Fibroblast of upper back skin (primary cell): ENCODE measurements around the gene SELENOS.
A peak's percentile ranks its signal among the peaks of the same experiment; 100 is the strongest.
"Not testable (repeated sequence)": the region's sequence is repeated elsewhere in the genome, so short reads cannot be mapped to it uniquely, and the experiment has no call there.

Experiments
- DNase-seq: peaks from one replicate; pipeline ENCODE4 v3.0.0-alpha.2; 2013

SELENOS gene

DNA sequence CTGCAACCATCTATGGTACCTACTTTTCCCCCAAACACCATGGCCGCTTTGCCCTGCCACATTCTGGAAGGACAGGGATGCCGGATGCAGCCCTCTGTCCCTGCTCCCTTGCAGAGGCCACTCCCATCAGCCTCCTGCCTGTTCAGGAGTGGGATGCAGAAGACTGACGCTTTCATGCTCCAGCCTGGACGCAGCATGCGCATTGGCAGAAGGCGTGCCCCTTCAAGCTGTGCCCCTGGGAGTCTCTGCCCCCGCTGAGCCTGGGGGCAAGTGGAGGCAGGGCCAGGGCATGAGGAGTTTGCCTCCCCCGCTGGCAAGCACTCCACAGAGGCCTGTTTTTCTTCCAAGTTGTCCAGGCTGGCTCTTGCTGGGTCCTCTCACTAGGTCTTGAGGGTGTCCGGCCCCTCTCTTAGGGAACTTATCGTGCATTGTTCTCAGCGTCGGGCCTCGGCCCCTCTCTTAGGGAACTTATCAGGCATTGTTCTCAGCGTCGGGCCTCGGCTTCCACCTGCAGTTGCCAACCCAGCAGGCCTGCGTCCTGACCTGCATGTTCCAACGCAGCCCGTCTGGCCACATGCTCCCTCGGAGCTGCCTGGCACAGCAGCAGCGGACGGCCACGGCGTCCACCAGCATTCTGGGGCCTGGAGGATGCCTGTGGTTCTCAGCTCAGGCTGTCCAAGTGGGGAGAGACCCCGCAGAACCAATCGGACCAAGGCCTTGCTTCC lies 32.3 kb upstream of the SELENOS start:
- no peak for DNase-seq

DNA sequence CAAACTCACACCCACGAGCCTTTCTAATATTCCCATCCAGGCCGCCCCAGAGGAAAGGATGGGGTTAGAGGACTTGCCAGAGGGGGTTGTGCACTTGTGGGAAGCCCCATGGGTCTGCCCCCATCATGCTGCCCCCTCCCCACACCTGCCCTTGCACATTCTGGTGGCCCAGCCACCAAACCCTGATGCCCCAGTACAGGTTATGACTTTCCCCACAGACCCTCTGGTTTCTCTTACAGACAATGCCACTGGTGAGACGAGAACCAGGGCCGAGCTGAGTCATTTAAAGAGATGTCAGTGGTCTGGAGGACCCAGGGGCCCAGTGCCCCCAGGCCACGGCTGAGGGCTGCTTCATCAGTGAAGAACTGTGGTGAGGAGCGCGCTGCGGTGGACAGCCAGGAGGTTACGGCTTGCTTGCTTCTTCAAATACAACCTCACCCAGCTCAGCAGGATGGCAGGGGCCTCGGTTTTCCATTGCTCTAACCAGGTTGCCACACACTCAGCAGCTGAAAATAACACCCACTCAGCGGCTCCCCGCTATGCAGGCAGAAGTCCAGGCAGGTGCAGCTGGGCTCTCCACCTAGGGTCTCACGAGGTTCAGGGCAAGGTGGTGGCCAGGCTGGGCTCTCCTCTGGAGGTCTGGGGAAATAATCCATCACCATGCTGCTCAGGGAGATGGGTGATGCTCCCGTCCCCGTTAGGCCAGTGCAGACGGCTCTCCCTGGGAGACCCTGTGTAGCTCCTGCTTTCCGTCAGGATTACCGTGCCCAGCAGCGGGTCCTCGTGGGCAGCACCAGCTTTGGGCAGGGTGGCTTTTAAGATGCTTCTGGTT lies 31.5 kb upstream of the SELENOS start:
- no peak for DNase-seq

DNA sequence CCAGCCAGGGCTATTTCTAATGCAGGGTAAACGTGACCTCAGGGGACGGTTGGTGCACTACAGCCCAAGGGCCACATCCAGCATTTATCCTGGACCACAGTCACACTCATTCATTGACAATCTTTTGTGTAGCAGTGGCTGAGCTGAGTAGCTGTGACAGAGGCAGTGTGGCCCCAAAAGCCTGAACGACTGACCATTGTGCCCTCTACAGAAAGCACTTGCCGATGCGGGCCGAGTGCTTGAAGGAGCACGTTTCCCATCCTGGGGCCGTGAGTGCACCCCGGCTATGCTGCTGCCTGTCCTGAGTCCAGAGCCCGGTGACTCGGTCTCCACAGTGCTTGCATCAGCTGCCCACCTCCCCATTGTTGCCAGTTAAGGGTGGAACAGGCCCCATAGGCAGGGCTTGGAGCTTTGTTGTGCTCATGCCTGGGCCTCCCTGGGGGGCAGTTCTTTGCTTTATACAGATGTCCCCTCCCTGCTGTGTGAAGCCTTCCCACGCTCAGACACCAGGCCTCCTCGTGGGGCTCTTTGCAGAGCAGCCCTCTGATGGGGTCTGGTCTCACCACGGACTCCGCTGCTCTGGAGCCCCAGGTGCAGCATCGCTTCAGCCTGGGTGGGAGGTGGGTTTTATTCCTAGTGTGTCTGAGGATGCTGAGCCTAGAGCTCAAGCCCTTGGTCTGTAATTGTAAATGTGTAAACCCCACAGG lies 30.8 kb upstream of the SELENOS start:
- no peak for DNase-seq

DNA sequence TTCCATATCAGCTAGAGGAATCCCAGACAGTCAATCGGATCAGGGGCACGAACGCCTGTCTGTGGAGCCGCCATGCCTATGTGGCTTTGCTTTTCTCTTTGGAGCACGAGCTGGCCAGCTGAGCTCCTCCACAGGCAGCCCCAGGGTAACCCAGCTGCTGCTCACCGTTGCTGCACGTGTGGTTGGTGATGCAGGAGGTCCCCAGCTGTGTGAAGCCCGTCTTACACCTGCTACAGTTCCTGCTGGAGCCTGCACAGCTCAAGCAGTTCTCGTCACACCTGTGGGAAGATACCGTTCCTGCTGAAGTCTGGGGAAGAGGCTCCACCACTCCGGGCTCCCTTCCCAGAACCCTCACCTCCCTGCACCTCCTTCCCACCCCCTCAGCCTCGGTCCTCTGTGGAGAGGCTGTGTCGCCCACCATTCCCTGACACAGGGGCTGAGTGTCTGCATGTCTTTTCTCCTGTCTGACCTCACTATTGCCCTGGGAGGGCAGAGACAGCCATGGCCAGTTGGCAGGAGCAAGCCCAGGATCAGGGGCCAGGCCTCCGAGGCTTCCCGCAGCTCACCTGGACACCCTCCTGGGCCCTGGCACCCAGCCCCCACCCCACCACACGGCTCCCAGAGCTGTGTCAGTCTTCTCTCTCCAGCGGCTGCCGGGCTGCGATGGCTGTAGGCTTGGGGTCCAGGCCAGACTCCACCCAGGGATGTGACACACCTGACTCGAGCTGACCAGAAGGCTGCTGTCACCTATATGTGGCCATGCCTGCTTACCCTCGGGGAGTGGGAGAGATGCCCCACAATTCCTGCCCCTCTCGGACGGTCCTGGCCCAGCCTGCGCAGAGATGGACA lies 30.0 kb upstream of the SELENOS start:
- no peak for DNase-seq

DNA sequence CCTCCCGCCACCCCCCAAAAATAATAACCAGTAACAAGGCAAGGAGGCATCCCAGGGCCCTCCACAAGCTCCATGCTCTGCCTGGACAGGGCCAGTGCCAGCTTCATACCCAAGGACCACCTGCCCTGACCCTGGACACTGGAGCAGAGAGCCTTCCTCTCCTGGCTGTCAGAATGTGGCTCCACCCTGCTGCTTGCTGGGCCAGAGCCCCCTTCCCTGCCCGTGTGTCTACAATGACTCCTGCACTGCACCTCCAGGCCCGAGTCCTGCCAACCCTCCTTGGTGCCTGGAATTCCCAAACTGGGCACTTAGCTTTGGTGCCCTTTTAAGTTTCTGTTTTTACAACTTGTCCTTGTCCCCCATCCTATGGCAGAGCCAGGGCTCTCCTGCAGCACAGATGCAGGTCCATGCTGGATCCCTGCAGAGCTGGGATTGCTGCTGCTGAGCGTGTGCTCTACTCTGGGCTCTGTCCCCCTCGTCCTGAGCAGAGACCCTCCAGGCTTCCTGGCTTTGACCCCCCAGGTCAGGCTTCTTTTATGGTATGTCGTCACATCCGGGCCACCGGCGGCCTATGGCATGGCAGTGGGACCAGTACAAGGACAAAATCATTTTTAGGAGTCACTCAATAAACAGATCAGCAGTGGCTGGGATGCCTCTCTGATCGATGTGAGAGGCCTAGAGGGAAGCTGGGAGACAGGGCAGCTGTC lies 29.2 kb upstream of the SELENOS start:
- no peak for DNase-seq

DNA sequence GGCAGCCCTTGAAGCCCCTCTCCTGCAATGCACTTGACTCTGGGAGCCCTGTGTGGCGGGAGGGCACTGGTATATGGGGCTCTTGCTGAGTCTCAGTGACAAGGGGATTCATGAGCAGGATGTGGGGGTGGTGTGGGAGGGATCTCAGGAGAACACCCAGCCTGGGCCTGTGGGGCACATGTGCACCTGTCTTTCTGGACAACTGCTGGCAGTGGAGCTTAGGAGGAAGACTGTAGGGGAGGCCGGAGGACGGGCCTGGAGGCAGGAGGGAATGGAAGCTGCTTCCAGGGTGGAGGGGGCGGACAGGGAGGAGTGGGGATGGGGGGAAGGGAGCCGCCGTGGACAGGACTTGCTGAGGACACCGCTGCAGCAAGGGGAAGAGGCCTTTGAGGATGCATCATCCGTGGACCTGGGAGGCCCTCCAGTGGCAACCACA lies 28.6 kb upstream of the SELENOS start:
- no peak for DNase-seq

DNA sequence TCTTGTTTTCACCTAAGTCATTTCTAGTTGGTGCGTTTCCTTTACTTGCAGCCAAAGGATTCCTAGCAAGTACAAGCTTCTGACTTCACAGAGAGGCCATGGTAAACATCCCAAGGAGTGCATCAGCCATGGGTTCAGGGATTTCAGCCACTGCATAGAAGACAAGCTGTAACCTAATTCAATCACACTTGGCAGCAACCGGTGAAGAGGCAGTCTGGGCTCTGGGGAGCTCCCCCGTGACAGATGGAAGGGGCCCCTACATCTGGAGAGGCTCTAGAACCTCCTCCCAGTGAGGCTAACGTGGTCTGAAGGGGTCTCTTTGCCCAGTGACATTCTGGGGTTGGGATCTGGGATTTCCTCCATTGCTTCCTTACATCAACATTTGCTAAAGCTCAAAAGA lies 26.1 kb upstream of the SELENOS start:
- DNase-seq: no peak

DNA sequence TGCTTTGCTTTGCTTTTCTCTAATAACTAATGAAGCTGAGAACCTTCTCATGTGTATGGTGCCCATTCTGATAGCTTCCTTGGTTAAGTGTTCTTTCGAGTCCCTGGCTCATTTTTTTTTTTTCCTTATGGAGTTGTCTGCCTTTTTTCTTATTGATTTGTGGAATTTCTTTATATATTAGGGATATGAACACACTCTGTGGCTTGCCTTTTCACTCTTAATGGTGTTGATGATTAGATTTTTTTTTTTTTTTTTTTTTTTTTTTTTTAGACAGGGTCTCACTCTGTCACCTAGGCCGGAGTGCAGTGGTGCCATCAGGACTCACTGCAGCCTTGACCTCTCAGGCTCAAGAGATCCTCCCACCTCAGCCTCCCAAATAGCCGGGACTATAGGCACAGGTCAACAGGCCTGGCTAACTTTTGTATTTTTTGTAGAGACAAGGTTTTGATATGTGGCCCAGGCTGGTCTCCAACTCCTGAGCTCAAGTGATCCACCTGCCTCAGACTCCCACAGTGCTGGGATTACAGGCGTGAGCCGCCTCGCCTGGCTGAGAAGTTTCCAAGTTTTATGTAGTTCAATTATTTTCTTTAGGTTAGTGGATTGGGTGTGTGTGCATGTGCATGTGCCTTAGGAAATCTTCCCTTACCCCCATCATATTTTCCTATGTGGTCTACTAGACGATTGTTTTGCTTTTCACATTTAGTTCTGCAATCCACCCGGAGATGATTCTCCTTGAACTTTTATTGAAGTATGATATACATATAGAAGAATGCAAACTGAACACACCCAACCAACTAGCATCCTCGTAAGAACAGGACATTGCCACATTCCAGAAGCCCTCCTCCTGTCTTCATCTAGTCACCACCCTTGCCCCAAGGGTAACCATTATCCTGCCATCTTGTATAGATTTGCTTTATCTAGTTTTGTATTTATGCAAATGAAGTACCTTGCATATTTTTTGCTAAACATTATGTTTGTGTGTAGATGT lies 19.4 kb upstream of the SELENOS start:
- DNase-seq: peak; percentile 25

DNA sequence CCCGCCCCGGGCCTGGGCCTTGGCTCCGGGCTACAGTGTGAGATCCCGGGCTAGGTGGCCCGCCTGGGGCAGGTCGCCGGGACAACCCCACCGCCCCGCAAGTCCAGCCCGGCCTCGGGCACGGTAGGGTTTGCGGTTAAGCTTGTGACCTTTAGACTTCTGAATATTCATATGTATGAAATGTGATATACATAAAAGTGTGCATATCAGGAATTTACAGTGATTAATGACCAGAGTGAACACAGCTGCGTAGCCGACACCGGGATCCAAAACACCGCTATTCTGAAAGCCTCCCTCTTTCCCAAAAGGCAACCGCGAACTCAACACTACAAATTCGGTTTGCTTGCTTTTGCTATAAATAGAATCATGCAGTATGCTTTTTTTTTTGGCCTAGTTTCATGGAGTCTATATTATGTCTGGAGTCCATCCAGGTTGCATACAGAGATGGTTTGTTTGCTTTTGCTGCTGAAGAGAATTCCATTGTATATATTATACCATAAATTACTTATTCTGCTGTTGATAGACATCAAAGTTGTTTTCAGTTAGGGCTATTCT lies 18.4 kb upstream of the SELENOS start:
- peak; percentile 73 for DNase-seq

DNA sequence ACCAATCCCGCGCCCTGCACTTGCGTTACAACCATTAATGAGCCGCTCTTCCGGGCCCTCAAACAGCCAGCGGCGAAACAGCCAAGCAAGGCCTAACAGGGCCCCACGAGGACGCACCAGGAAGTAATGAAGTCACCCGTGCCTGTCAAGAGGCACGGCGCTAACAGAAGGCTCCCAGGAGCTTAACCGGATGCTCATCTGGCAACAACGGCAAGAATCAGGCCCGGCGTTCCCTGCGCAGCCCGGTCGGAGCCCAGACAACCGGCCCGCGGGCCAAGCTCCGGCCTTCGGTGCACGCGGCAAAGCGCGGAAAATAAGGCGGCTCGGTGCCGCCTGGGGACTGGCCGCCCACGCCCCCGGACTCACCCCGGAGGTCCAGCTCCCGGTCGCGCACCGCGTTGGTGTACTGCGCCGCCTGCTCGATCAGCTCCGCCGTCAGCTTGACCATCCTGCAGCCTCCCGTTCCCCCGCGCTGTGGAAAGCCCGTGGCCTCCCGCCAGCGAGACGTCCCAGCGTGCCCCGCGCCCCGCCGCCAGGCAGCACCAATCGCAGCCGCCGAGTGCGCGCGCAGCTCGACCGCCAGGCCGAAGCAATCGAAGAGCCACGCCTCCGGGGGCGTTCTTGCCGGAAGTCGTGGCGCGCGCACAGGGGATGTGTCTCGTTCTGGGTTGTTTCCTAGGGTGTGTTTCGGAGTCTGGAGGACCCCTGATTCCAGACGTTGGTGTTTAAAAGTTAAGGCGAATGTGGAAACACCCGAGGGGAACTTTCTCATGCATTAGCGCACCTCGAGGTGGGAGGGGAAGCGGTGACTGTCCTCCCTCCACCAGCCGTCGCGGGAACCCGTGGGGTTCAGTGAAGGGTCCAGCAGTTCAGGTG lies 17.7 kb upstream of the SELENOS start, which contains the start of gene SNRPA1:
Gene SNRPA1 (minus strand): TSS at position 518 of the 876 bp plus-strand sequence. CDS start 70 bp downstream, at position 448.
- DNase-seq: peak; percentile 94

DNA sequence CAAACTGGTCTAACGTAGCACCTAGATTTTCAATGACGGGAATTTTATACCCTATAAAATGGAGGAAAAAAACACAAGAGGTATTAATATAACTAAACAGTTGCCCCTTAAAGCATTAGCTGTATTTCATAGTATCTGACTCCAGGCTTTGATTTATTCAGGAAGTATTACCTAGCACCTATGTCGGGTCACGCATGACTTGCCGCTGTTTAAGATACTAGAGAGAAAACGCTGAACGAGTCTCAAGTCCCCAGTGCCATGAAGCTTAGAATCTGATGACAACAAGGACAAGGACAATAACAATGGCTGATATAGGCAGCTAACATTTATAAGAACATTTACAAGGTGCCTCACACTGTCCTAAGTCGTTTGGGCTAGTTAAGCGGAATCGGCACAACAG lies 15.8 kb upstream of the SELENOS start:
- DNase-seq: no peak

DNA sequence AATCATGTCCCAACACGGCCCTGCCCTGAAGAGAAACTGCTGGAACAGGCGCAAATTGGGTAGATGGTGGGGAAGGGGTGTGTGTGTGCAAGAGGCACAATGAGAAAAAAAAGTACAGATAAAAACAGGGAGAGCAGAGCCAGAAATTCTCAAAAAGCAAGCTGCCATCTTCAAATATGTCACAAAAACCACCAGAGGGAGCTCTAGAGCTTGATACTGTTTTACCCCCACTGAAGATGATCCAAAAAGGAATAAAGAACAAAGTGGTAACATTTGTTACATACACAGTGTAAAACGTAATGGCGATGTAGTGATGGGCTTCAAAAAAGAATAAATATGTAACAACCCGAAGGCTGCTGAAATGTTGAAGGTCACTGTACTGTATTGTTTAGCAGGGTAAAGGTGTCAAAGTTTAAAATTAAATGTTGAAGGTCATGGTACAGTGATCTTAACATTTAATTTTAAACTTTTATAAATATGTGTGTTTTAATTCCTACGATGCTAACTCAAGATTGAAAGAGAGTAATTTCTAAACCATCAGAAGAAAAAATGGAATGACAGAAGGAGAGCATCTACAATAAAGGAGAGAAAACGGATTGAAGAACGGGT lies 11.7 kb upstream of the SELENOS start:
- peak; percentile 50 for DNase-seq

DNA sequence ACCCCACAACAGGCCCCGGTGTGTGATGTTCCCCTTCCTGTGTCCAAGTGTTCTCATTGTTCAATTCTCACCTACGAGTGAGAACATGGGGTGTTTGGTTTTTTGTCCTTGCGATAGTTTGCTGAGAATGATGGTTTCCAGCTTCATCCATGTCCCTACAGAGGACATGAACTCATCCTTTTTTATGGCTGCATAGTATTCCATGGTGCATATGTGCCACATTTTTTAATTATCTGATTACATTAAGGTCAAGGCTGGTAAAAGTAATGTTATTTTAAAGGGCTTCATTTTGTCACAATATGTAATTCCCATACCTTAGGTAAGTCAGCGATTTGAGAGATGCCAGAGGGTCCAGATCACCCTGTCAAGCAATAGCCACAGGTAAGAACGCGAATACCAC lies 10.1 kb upstream of the SELENOS start:
- DNase-seq: not testable (repeated sequence)

DNA sequence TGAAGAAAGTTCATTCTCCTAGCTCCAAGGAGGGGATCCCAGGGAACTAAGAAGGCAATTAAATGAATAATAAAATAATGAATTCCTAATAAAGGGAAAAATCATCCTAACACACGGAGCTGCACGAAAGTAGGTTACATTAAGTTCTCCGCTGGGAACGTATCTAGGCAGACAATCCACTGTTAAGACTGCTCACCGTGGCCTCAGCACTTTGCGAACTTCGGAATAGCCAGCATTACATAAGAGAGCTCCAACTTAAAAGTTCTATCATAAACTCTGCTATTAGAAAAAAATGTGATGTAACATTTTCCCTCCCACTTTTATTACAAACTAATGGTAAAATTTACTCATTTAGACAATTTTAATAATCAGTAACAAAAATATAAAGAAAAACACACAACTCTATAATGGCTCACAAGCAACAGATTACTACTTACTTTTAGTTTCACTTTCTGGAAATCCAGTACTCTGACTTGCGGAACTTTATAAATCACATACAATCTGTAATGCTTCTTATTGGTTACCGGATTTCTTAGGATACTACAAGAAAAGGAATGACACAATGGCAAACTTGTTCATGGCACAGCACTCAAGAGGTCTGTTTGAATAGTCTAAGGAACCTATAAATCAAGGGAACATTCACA lies 9.3 kb upstream of the SELENOS start:
- no peak for DNase-seq

DNA sequence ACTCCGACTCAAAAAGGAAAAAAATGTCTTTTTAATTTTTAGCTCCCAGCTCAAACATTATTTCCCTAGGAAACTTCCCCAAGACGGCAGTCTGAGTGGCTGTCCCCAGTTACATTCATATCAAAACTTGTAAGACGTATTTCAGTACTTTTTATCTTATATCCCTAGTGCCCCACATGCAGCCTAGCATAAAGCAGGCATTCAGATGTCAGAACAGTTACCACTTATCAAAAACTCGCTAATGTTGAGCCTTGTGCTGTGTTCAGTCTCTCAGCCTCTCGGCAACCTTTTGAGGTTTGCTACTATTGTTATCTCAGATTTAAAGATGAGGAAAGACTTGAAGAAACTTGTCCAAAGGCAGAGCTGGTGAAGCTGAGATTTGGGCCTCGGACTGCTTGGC lies 6.6 kb upstream of the SELENOS start:
- no peak for DNase-seq

DNA sequence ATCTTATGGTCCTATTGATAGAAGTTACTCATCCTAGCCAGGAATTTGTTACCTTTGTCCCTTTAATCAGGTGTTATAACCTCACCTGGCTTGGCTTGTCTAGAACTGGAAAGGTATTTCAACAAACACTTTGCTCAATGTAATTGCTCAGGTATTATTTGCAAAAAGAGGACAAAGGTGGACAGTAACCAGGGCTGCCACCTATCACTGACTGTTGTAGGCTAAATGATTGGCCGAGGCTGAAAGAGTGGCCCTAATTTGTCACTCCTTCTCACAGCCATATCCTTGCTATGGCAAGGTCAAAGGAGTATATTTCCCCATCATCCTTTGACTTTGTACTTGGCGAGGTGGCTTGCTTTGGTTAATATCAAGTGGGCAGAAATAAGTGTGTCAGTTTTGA lies 2.7 kb upstream of the SELENOS start:
- no peak for DNase-seq

DNA sequence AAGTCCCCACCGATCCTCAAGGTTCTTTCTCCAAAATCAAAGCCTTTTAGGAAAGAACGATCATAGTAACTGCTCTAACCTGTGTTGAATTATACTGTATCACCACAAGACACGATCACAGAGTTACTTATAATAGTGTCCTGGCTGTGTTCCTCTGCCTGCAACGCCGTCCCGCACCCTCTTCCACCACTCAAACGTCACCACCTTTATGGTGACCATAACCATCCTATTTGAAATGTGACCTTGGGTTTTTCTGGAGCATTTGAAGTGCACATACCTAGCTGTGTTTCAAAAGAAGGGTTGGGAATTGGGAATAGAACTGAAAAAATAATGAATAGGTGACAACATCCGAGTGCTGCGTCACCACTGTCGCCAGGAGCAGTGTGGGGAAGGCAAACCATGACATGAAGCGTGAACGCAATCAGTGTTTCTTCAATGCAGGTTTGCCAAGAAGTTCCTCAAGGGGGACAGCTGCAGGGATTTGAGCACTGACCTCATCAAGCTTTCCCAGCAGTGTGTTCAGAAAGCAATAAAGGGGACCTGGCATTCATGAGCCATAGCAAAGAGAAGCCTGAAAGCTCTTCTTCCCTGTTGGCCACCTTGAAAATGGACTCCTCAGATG lies 769 bp upstream of the SELENOS start:
- no peak for DNase-seq
